Activated T-cell treated with anti-CD3 and anti-CD28 coated beads, Interleukin-2, amount 50 U/mL, for 4 hours (primary cell): Measurements from ENCODE around the gene COL9A3. TPM values are rescaled to one million over a fixed set of nuclear protein-coding genes. Genes with fewer than 3 reads are reported as not detected.
A peak's percentile ranks its signal among the peaks of the same experiment; 100 is the strongest.

Source experiments
- ATAC-seq, 2 donors: fragments of 200-7000 bp; cut with Tn5 transposase; one replicate each; pipeline ENCODE4 v1.10.0; 2021
- DNase-seq: peaks from one replicate; pipeline ENCODE4 v3.0.0-alpha.2; 2020
- H3K27me3 Mint-ChIP-seq: one replicate; pipeline ENCODE4 v1.8.0; 2021; ENCODE audit warnings: low read depth, mixed read lengths
- H3K36me3 Mint-ChIP-seq: one replicate; pipeline ENCODE4 v1.8.0; 2022; ENCODE audit warnings: mixed read lengths; ENCODE audit not compliant: insufficient read depth
- H3K4me1 Mint-ChIP-seq: one replicate; pipeline ENCODE4 v1.8.0; 2021; ENCODE audit warnings: low read depth, mixed read lengths
- H3K4me3 Mint-ChIP-seq: one replicate; pipeline ENCODE4 v1.8.0; 2021; ENCODE audit warnings: mild to moderate bottlenecking, moderate library complexity, mixed read lengths
- H3K9me3 Mint-ChIP-seq: one replicate; pipeline ENCODE4 v1.8.0; 2021; ENCODE audit warnings: mixed read lengths
- total RNA-seq, 3 donors: library from RNA; stranded (reverse); gene quantifications; one replicate each; pipeline ENCODE4 v1.2.1, GENCODE V29; 2021

The COL9A3 gene
- total RNA-seq, 3 donors from 2014 or later: 0.10 to 0.33 (median 0.21) TPM

- DNase-seq (no peak), ATAC-seq (no peak)
- no peaks in the 10 kb centered on the region for H3K27me3 Mint-ChIP-seq
- H3K4me1 Mint-ChIP-seq: peaks cover 6% of the 10 kb centered on the region
- no peaks in the 10 kb centered on the region for H3K9me3 Mint-ChIP-seq
- H3K4me3 Mint-ChIP-seq: no peak overlapping the region
- no peaks in the 10 kb centered on the region for H3K36me3 Mint-ChIP-seq
Measured at GRCh38 chr20:62826646-62827310, 9.9 kb downstream of the COL9A3 start.

- no peak for ATAC-seq
Measured at GRCh38 chr20:62827311-62828038, 10.6 kb downstream of the COL9A3 start.

GRCh38 chr20:62828051-62828450, 11.2 kb downstream of the COL9A3 start:
- H3K36me3 Mint-ChIP-seq: no peaks in the 10 kb centered on the region
- ATAC-seq: no peak
- no peaks in the 10 kb centered on the region for H3K27me3 Mint-ChIP-seq
- no peak for DNase-seq
- H3K4me1 Mint-ChIP-seq: peaks cover 11% of the 10 kb centered on the region
- H3K4me3 Mint-ChIP-seq: no peak overlapping the region
- no peaks in the 10 kb centered on the region for H3K9me3 Mint-ChIP-seq

More at GRCh38 chr20:62827311-62828038, 10.6 kb downstream of the COL9A3 start:
- Mint-ChIP-seq H3K27me3 (no peaks in the 10 kb centered on the region), H3K9me3 (no peaks in the 10 kb centered on the region), H3K36me3 (no peaks in the 10 kb centered on the region), H3K4me1 (peaks cover 9% of the 10 kb centered on the region), H3K4me3 (no peak overlapping the region)
- no peak for DNase-seq

- Mint-ChIP-seq H3K9me3 (no peaks in the 10 kb centered on the region), H3K4me1 (peaks cover 10% of the 10 kb centered on the region), H3K4me3 (no peak overlapping the region), H3K36me3 (no peaks in the 10 kb centered on the region), H3K27me3 (no peaks in the 10 kb centered on the region)
- no peak for ATAC-seq
- no peak for DNase-seq
Measured at GRCh38 chr20:62828511-62829230, 11.8 kb downstream of the COL9A3 start.

GRCh38 chr20:62829231-62830230, 12.7 kb downstream of the COL9A3 start:
- Mint-ChIP-seq H3K27me3 (no peaks in the 10 kb centered on the region), H3K4me3 (no peak overlapping the region), H3K36me3 (no peaks in the 10 kb centered on the region), H3K4me1 (peaks cover 10% of the 10 kb centered on the region), H3K9me3 (no peaks in the 10 kb centered on the region)
- ATAC-seq (no peak), DNase-seq (no peak)

GRCh38 chr20:62830251-62830650, 13.4 kb downstream of the COL9A3 start:
- H3K27me3 Mint-ChIP-seq: no peaks in the 10 kb centered on the region
- no peaks in the 10 kb centered on the region for H3K9me3 Mint-ChIP-seq
- H3K4me1 Mint-ChIP-seq: peaks cover 10% of the 10 kb centered on the region
- no peaks in the 10 kb centered on the region for H3K36me3 Mint-ChIP-seq
- DNase-seq (no peak), ATAC-seq (no peak)
- H3K4me3 Mint-ChIP-seq: no peak overlapping the region

- Mint-ChIP-seq H3K9me3 (no peaks in the 10 kb centered on the region), H3K27me3 (no peaks in the 10 kb centered on the region), H3K36me3 (no peaks in the 10 kb centered on the region), H3K4me1 (peaks cover 10% of the 10 kb centered on the region), H3K4me3 (no peak overlapping the region)
- DNase-seq: no peak
- ATAC-seq: no peak
Measured at GRCh38 chr20:62830821-62831220, 14.0 kb downstream of the COL9A3 start.

GRCh38 chr20:62831361-62831788, 14.5 kb downstream of the COL9A3 start:
- ATAC-seq (no peak), DNase-seq (no peak)
- no peaks in the 10 kb centered on the region for H3K27me3 Mint-ChIP-seq
- no peak overlapping the region for H3K4me3 Mint-ChIP-seq
- H3K4me1 Mint-ChIP-seq: peaks cover 10% of the 10 kb centered on the region
- H3K36me3 Mint-ChIP-seq: no peaks in the 10 kb centered on the region
- H3K9me3 Mint-ChIP-seq: no peaks in the 10 kb centered on the region

- Mint-ChIP-seq H3K4me1 (peaks cover 10% of the 10 kb centered on the region), H3K36me3 (no peaks in the 10 kb centered on the region), H3K4me3 (no peak overlapping the region), H3K9me3 (no peaks in the 10 kb centered on the region), H3K27me3 (no peaks in the 10 kb centered on the region)
- DNase-seq: no peak
- ATAC-seq: no peak
Measured at GRCh38 chr20:62831854-62832211, 15.0 kb downstream of the COL9A3 start.

- no peaks in the 10 kb centered on the region for H3K9me3 Mint-ChIP-seq
- no peak overlapping the region for H3K4me3 Mint-ChIP-seq
- DNase-seq (no peak), ATAC-seq (peak in 1 of 2 donors; percentile 56)
- H3K4me1 Mint-ChIP-seq: peaks cover 10% of the 10 kb centered on the region
- peaks cover 2% of the 10 kb centered on the region for H3K27me3 Mint-ChIP-seq
- H3K36me3 Mint-ChIP-seq: no peaks in the 10 kb centered on the region
Measured at GRCh38 chr20:62832212-62832922, 15.5 kb downstream of the COL9A3 start.

- ATAC-seq: no peak
- Mint-ChIP-seq H3K4me3 (no peak overlapping the region), H3K9me3 (no peaks in the 10 kb centered on the region), H3K4me1 (peaks cover 10% of the 10 kb centered on the region), H3K36me3 (no peaks in the 10 kb centered on the region), H3K27me3 (peaks cover 2% of the 10 kb centered on the region)
- no peak for DNase-seq
Measured at GRCh38 chr20:62832951-62833391, 16.1 kb downstream of the COL9A3 start.

- Mint-ChIP-seq H3K36me3 (no peaks in the 10 kb centered on the region), H3K4me1 (peaks cover 10% of the 10 kb centered on the region), H3K9me3 (no peaks in the 10 kb centered on the region), H3K27me3 (peaks cover 2% of the 10 kb centered on the region), H3K4me3 (no peak overlapping the region)
- ATAC-seq (no peak), DNase-seq (no peak)
Measured at GRCh38 chr20:62834967-62835730, 18.3 kb downstream of the COL9A3 start.
